Fibroblast of pulmonary artery (primary cell): ENCODE data around the gene ATP1B4.

Source experiments
- DNase-seq: peaks from one replicate; pipeline ENCODE4 v3.0.0-alpha.2; 2010; ENCODE audit warnings: low read depth
- H3K4me3 ChIP-seq: replicated peaks from 2 replicates; pipeline ENCODE4 v1.5.1; 2011; ENCODE audit warnings: low read depth, mild to moderate bottlenecking, control low read depth, low read length, moderate library complexity
- TF ChIP-seq, protein P1 (sequence below): IDR thresholded peaks from 2 replicates; pipeline ENCODE4 v1.5.1; 2011; ENCODE audit warnings: mild to moderate bottlenecking, control low read depth, low read length, inconsistent platforms; ENCODE audit errors: missing control alignments

Gene ATP1B4

DNA sequence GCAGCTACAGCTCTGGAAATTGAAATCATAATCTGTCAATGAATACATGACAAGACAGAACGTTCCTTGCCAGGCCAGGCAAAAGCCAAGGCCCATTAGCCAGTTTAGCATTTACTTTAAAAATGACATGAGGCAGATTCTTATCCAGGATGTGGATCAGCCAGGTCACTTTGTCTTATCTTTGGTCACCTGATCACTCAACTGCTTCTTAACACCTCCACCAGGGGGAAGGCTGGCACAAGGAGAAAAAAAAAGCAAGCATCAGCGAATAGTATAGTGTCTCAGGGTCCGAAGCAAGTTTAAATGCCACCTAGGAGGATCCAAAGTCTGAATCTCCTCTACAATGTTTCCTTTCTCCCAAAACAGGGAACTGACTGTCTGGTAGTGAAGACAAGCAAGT, 18.8 kb downstream of the ATP1B4 start:
- TF ChIP-seq, protein P1, sequence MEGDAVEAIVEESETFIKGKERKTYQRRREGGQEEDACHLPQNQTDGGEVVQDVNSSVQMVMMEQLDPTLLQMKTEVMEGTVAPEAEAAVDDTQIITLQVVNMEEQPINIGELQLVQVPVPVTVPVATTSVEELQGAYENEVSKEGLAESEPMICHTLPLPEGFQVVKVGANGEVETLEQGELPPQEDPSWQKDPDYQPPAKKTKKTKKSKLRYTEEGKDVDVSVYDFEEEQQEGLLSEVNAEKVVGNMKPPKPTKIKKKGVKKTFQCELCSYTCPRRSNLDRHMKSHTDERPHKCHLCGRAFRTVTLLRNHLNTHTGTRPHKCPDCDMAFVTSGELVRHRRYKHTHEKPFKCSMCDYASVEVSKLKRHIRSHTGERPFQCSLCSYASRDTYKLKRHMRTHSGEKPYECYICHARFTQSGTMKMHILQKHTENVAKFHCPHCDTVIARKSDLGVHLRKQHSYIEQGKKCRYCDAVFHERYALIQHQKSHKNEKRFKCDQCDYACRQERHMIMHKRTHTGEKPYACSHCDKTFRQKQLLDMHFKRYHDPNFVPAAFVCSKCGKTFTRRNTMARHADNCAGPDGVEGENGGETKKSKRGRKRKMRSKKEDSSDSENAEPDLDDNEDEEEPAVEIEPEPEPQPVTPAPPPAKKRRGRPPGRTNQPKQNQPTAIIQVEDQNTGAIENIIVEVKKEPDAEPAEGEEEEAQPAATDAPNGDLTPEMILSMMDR = peak; percentile 16
- DNase-seq = peak; percentile 6

DNA sequence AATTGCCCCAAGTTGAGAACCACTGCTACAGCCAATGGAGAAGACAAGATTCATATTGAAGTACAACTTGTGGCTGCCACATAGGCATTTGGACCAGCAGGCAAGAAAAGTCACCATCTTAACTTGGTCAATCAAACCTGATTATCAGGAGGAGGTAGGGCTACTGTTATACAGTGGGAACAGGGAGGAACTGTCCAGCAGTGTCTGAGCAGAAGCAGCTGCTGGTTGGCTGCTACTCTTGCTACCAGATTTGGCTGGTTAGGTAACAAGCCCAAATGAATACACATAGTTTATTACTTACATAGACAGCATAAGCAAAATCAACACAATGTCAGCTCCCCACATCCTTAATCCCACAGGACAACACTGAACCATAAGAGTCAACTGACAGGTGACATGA, 39.4 kb downstream of the ATP1B4 start:
- no peak overlapping the region for H3K4me3 ChIP-seq
- peak; percentile 0 for DNase-seq
- TF ChIP-seq, protein P1 = no peak

More for the DNA sequence above, 18.8 kb downstream of the ATP1B4 start:
- no peak overlapping the region for H3K4me3 ChIP-seq

DNA sequence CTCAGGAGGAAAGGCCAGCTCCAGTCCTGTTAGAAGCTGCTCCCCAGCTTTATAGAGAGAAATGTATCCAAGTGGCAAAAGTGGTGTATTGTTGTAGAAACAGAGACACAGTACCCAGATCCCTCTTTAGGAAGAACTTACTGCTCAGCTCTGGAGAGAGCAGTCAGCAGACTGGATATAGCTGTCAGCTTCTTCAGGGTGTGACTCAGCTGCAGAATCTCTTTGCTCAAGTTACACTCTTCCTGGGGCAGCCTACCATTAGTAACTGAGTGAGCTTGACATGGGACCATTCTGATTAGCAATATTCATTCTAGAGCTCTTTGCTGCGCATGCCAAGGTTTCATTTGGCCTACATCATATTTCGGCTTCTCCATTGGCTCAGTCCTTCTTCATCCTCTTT, 40.5 kb downstream of the ATP1B4 start:
- TF ChIP-seq, protein P1 = no peak
- DNase-seq = no peak
- H3K4me3 ChIP-seq = no peak overlapping the region

DNA sequence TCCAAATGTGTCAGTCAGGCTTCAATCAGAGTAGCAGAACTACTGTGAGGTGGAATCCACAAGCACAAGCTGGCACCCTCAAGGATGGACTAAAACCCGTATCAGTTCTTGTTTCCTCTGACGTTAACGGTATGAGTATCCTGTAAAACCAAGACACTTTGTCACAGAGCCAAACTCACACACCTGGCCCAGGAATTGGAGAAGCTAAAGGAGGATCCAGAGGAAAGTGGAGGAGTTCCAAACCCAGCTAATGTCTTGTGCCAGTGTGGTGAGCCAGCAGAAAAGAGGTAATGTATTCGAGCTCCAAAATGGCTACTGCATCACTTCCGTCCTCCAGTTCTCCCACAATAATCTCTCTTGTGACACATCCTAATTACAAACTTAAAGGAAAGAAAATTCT, 44.7 kb downstream of the ATP1B4 start:
- no peak overlapping the region for H3K4me3 ChIP-seq
- TF ChIP-seq, protein P1 = no peak
- no peak for DNase-seq

DNA sequence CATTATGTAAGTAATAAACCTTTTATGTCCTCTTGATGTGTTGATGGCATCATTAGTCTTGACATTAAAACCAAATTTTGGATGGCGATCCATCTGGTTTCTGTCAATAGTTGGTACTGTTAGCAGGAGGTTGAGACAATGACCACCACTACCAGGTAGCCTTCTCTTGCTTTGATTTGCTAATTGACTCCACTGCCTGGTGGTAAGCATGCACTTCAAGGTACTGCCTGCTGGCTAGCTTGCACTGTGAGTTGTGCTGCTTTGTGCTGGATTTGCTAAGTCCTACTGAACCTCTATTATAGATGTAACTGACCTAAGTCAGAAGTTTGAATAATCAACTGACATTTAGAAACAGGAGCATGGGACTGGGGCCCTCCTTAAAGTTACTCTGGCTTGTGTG, 46.3 kb downstream of the ATP1B4 start:
- TF ChIP-seq, protein P1 = no peak
- no peak for DNase-seq
- H3K4me3 ChIP-seq = no peak overlapping the region

DNA sequence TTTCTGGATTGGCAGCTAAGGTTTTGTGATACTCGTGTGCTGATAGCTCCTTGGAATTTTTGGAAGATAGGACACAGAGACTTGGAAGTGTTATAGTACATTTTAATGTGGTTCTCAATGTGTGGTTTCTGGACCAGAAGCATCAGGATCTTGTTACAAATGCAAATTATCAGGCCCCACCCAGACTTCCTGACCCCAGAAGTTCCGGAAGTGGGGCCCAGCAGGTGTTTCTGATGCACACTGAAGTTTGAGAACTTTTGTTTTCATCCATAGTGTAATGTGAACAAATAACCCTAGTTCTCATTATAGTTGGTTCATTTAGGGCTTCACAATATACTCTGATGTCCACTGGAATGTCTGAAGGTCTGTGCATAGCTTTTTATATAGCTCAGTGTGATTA, 57.6 kb downstream of the ATP1B4 start:
- TF ChIP-seq, protein P1 = no peak
- no peak for DNase-seq
- H3K4me3 ChIP-seq = no peak overlapping the region

DNA sequence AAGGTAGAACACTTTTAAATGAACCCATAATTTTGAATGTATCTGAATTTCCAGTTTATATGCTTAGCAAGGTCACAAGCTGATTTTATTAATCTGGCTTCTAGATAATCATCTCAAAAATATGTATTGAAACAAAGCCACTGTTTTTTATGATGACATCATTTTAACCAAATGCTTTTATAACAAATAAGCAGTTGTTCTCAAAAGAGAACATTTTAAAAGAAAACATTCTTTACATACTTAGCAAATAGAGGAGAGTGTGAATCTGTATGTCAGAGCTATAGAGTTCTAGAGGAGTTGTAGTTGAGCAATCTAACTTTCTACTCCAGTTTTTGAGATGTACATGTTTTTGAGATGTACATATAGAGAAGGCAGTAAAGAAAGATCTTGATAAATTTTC, 64.7 kb downstream of the ATP1B4 start:
- H3K4me3 ChIP-seq = no peak overlapping the region
- TF ChIP-seq, protein P1 = no peak
- DNase-seq = peak; percentile 12
